IPS-11a (cell line): Measurements from ENCODE around the gene FBXO8.
"Not testable (repeated sequence)": the region's sequence is repeated elsewhere in the genome, so short reads cannot be mapped to it uniquely, and the experiment has no call there.

Source experiments
- H3K4me3 ChIP-seq: one replicate; pipeline ENCODE4 v1.5.1; 2013; ENCODE audit warnings: low read depth, low read length, control low read depth

FBXO8 gene, protein sequence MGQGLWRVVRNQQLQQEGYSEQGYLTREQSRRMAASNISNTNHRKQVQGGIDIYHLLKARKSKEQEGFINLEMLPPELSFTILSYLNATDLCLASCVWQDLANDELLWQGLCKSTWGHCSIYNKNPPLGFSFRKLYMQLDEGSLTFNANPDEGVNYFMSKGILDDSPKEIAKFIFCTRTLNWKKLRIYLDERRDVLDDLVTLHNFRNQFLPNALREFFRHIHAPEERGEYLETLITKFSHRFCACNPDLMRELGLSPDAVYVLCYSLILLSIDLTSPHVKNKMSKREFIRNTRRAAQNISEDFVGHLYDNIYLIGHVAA

DNA sequence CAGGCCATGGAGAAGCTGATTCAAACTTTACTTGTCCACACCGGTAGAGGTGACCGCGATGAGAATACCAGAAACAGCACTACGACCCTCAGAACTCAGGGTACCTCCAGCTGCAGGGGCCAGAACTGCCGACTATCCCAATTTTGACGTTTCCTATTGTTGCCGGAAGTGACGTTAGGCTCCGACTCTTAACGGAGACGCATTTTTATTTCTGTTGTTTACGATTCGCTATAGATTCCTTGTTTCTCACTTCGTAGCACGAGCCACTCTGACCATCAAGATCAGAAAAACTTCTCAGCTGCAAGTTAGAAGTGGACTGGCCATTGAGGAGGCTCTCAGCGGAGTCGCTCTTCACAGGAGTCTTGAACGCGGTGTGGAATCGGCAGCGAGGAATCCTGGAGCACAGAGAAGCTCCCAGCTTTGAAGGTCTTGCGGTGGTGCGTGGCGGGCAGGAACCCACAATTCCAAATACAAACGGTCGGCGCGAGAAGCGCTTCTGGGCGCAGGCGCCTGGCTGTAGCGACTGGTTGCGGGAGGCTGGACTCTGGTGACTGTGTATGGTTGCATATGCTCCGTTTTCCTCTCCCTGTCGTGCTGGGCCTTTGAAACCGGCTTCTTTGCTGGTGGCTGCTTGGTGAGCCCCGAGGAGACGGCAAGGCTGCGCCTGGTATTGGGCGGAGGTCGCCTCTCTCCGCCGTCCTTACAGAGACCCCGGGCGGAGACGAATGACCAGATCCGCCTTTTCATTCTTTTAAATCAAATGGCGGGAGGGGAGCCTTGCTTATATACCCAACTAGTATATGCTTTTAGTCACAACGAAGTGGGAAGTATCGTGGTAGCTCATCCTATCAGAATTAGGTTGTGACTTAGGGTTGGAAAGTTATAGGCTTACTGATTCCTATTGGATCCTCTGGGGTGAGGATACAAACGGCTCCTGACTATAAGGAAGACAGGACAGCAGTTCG, at the start of gene FBXO8, which contains the start of gene CEP44:
Gene FBXO8, minus strand, starts transcription at position 161 of the 965 bp plus-strand sequence. CDS start 20,575 bp downstream, outside the sequence.
Gene CEP44, plus strand, starts transcription at position 405 of the 965 bp plus-strand sequence. CDS start 15,211 bp downstream, outside the sequence.
- peak within 1 kb of the TSS; percentile 98 for H3K4me3 ChIP-seq

- H3K4me3 ChIP-seq: no peak overlapping the region
Observed at GRCh38 chr4:174332741-174333493, 49.5 kb upstream of the FBXO8 start.

DNA sequence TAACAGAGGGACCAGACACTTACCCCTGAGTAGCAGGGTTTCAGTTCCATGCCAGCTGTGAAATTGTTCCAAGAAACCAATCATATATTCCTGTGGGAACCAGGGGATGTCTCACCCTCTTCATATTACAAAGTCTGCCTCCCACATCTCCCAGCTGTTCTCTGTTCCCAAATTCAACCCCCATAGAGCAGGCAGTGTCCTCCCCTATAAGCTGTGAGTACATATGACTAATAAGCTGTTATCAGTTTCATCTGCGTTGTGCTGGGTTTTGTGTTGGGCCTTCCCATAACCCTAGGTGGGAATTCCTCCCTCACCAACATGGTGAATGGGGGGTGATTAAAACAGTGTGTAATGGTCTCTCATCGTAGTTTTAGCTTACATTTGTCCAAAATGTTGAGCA, 41.3 kb upstream of the FBXO8 start:
- H3K4me3 ChIP-seq: no peak overlapping the region

DNA sequence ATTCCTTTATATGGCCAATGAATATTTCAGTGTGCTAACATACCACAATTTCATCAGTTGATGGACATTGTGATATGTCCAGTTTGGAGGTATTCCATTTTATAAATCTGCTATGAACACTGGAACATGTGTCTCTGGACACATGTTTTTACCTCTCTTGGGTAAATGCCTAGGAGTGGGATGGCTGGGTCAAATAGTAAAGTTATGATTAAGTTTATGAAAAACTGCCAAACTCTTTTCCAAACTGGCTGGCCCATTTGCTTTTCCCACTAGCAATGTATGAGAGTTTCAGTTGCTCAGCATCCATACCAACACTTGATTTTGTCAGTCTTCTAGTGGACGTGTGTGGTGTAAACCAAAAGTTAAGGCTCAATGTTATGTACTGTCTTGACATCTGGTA, 40.8 kb upstream of the FBXO8 start:
- no peak overlapping the region for H3K4me3 ChIP-seq

GRCh38 chr4:174320494-174321199, 37.2 kb upstream of the FBXO8 start:
- H3K4me3 ChIP-seq: no peak overlapping the region

GRCh38 chr4:174318829-174319764, 35.6 kb upstream of the FBXO8 start:
- H3K4me3 ChIP-seq: no peak overlapping the region

DNA sequence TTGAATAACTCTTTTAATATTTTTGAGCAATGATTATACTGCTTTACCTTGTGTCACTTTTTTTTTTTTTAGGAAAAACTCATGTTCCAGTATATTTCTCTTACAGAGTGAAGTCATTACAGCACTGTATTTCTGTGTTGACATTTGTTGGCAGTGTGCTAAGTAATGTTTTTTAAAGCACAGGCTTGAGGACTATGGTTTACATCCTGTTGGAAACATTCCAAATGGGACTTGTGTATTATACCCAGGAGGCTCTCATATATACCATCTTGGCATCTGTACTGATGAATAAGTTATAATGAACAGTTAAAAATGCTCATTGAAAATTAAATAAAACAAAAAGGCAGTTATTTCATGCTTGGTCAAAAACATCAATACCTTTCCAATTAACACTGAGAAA, 34.1 kb upstream of the FBXO8 start:
- H3K4me3 ChIP-seq: no peak overlapping the region

- no peak overlapping the region for H3K4me3 ChIP-seq
Observed at GRCh38 chr4:174316954-174317353, 33.5 kb upstream of the FBXO8 start.

DNA sequence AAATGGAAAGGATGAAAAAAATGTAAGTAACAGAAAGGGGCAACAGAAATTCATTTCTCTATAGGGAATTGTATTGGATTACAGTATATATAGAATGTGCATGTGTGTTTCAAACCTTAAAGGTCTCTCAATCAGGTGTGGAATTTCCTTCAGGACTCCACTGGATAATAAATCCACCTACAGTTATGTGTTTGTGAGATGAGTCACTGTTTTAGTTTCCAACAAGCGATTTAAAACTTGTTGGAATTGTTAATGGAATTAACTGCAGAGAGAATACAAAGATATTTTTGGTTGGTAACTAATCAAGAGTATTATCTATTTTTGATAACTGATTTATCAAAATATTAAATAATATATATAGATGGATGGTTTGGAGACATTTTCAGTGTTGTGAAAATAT, 33.1 kb upstream of the FBXO8 start:
- H3K4me3 ChIP-seq: no peak overlapping the region

DNA sequence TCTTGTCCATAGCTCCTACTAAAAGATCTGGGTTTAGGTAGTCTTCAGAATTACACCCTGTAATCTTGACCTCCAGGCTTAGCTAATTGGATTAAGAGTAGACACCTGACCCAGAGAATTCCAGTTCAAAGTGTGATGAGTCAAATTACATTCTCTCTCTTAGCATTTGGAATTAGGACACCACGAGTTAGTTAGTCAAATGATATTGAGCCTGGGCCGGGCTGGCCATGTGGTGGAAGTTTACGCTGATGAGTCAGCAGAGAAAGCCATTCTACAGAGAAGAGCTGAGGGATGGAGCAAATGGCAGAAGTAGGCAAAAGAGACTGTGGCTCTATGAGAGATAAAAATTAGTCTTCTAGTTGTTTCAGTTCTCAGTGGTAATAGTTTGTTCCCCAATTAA, 31.3 kb upstream of the FBXO8 start:
- no peak overlapping the region for H3K4me3 ChIP-seq

- no peak overlapping the region for H3K4me3 ChIP-seq
Observed at GRCh38 chr4:174314274-174314673, 30.8 kb upstream of the FBXO8 start.

DNA sequence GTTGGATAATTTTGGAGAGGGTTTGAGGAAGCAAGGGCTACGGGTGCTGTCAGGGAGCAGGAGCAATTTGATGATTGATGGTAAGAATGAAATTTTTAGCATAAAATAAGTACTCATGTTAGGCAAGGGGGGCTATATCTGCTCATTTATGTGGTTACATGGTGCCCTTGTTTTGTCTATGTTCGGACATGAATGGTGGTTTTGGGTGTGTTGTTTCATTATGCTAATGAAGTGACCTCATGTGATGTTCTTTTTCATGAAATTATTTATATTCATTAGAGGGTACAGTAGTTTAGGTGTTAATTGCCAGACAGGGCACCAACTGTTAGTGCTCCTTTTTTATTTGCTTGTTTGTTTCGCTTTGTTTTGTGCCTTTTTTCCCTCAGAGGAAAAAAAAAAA, 29.5 kb upstream of the FBXO8 start:
- H3K4me3 ChIP-seq: no peak overlapping the region

DNA sequence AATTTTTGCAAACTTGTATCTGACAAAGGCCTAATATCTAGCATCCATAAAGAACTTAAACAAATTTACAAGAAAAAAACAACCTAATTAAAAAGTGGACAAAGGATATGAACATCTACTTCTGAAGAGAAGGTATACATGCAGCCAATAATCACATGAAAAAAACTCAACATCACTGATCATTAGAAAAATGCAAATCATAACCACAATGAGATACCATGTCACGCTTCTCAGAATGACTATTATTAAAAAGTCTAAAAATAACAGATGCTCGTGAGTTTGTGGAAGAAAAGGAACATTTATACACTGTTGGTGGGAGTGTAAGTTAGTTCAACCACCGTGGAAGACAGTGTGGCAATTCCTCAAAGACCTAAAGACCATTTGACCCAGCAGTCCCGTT, 24.2 kb upstream of the FBXO8 start:
- H3K4me3 ChIP-seq: no peak overlapping the region

GRCh38 chr4:174305961-174306360, 22.5 kb upstream of the FBXO8 start:
- no peak overlapping the region for H3K4me3 ChIP-seq

- H3K4me3 ChIP-seq: no peak overlapping the region
Observed at GRCh38 chr4:174304664-174305063, 21.2 kb upstream of the FBXO8 start.

DNA sequence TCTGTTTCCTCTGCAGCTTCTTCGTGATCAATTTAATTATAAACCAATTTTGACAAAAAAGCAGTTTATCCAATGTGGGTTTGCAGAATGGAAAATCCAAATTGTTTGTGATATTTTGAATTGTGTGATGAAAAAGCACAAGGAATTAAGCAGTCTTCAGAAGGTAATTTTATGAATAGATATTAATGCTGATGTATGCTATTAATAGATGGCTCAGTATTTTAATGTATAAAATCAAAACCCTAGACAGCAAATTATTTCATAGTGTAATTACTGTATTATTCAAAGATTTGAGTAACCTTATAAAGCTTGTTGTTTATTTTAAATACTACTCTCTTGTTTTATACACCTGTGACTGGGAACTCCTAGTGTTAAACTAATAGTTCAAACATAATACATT, 20.2 kb upstream of the FBXO8 start:
- H3K4me3 ChIP-seq: no peak overlapping the region

DNA sequence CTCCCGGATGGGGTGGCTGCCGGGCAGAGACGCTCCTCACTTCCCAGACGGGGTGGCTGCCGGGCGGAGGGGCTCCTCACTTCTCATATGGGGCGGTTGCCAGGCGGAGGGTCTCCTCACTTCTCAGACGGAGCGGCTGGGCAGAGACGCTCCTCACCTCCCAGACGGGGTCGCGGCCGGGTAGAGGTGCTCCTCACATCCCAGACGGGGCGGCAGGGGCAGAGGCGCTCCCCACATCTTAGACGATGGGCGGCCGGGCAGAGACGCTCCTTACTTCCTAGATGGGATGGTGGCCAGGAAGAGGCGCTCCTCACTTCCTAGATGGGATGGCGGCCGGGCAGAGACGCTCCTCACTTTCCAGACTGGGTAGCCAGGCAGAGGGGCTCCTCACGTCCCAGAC, 11.7 kb upstream of the FBXO8 start:
- H3K4me3 ChIP-seq: not testable (repeated sequence)

- not testable (repeated sequence) for H3K4me3 ChIP-seq
Observed at GRCh38 chr4:174294641-174295040, 11.2 kb upstream of the FBXO8 start.

DNA sequence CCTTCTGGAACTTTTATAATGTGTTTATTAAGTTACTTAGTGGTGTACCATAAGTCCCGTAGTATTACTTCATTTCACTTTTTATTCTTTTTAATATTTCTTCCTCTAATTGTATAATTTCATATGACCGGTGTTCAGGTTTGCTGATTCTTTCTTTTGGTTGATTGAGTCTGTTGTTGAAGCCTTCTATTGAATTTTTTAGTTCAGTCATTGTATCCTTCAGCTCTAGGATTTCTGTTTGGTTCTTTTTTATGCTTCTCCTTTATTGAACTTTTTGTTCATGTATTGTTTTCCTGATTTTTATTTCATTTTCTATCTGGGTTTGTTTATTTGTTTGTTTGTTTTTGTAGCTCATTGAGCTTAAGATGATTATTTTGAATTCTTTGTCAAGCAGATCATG, 9.0 kb upstream of the FBXO8 start:
- H3K4me3 ChIP-seq: no peak overlapping the region
